Mesothelial cell of epicardium (in vitro differentiated cells): ENCODE results near the gene CEP250. TPM values are rescaled to one million over a fixed set of nuclear protein-coding genes. Genes with fewer than 3 reads are reported as not detected.

Experiments used
- DNase-seq, 2 experiments: peaks; one replicate each; pipeline ENCODE4 v3.0.0; 2021; ENCODE audit warnings: low spot score in 2 of 2; ENCODE audit not compliant: unreplicated experiment in 2 of 2
- H3K27ac Mint-ChIP-seq: 2 replicates; pipeline ENCODE4 v1.8.0; 2021; ENCODE audit warnings: mixed read lengths
- H3K27me3 Mint-ChIP-seq: 2 replicates; pipeline ENCODE4 v1.8.0; 2021; ENCODE audit warnings: low read depth, mixed read lengths
- H3K36me3 Mint-ChIP-seq: 2 replicates; pipeline ENCODE4 v1.8.0; 2021; ENCODE audit warnings: mixed read lengths
- H3K4me1 Mint-ChIP-seq: 2 replicates; pipeline ENCODE4 v1.8.0; 2021; ENCODE audit warnings: mixed read lengths
- H3K4me3 Mint-ChIP-seq: 2 replicates; pipeline ENCODE4 v1.8.0; 2021; ENCODE audit warnings: mild to moderate bottlenecking, moderate library complexity, mixed read lengths
- H3K9me3 Mint-ChIP-seq: 2 replicates; pipeline ENCODE4 v1.8.0; 2021; ENCODE audit warnings: mixed read lengths
- total RNA-seq: library from RNA; stranded (reverse); gene quantifications from 3 replicates; pipeline ENCODE4 v1.2.1, GENCODE V29; 2021
- TF ChIP-seq, protein P1 (sequence below): fragments of 200-600 bp; sonication (generic); IDR thresholded peaks from one replicate; pipeline ENCODE4 v1.5.0; 2021; ENCODE audit warnings: antibody characterized with exemption; ENCODE audit not compliant: unreplicated experiment

CEP250 gene
- total RNA-seq, 1 donor from 2014 or later: 65.5 TPM

DNA sequence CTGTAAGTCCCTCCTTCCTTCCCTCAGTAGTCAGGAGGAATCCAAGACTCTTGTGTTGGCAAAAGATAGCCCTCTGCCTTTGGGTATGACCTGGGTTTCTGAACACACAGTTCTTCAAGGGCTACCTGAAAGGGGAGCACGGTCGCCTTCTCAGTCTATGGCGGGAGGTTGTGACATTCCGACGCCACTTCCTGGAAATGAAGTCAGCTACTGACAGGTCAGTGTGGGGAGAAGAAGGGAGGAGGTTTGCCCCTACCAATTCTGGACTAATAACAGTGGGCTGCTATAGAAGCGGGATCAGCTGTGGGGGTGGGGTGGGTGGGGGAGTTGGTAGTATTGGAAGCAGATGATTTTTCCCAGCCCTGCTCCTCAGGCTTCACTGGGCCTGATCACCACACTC, 11.5 kb downstream of the CEP250 start:
- no peak for DNase-seq
- Mint-ChIP-seq H3K27ac (peak overlapping the region; percentile 76), H3K27me3 (no peaks in the 10 kb centered on the region), H3K4me3 (no peak overlapping the region), H3K9me3 (no peaks in the 10 kb centered on the region), H3K4me1 (peaks cover 12% of the 10 kb centered on the region), H3K36me3 (peaks cover 27% of the 10 kb centered on the region)
- TF ChIP-seq, protein P1, sequence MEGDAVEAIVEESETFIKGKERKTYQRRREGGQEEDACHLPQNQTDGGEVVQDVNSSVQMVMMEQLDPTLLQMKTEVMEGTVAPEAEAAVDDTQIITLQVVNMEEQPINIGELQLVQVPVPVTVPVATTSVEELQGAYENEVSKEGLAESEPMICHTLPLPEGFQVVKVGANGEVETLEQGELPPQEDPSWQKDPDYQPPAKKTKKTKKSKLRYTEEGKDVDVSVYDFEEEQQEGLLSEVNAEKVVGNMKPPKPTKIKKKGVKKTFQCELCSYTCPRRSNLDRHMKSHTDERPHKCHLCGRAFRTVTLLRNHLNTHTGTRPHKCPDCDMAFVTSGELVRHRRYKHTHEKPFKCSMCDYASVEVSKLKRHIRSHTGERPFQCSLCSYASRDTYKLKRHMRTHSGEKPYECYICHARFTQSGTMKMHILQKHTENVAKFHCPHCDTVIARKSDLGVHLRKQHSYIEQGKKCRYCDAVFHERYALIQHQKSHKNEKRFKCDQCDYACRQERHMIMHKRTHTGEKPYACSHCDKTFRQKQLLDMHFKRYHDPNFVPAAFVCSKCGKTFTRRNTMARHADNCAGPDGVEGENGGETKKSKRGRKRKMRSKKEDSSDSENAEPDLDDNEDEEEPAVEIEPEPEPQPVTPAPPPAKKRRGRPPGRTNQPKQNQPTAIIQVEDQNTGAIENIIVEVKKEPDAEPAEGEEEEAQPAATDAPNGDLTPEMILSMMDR: no peak

DNA sequence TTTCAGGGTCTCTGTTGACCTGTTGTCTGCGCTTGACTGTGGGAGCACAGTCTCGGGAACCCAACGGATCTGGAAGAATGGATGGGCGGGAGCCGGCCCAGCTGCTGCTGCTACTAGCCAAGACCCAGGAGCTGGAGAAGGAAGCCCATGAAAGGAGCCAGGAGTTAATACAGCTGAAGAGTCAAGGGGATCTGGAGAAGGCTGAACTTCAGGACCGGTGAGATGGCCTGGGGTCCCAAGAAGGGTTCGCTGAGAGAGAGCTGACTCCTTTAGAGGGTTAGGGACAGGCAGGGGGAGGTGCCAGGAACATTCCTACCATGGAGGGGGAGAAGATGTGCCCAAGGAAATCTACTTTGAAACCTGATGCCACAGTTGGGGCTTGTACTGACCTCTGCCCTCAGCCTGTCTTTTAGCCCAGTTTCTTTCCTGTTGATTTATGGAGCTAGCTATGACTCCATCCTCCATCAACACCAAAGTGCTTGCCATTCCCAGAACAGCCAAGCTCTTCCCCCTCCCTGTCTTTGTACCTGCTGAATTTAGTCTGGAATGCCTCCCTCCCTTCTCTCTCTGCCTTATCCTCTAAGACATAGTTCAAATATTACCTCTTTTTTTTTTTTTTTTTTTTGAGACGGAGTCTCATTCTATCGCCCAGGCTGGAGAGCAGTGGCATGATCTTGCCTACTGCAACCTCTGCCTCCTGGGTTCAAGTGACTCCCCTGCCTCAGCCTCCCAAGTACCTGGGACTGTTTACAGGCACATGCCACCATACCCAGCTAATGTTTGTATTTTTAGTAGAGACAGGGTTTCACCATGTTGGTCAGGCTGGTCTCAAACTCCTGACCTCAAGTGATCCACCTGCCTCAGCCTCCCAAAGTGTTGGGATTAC, 12.2 kb downstream of the CEP250 start:
- Mint-ChIP-seq H3K36me3 (peaks cover 21% of the 10 kb centered on the region), H3K27me3 (no peaks in the 10 kb centered on the region), H3K4me1 (peaks cover 12% of the 10 kb centered on the region), H3K9me3 (no peaks in the 10 kb centered on the region), H3K27ac (peak overlapping the region; percentile 55), H3K4me3 (no peak overlapping the region)
- TF ChIP-seq, protein P1: no peak
- DNase-seq: no peak

DNA sequence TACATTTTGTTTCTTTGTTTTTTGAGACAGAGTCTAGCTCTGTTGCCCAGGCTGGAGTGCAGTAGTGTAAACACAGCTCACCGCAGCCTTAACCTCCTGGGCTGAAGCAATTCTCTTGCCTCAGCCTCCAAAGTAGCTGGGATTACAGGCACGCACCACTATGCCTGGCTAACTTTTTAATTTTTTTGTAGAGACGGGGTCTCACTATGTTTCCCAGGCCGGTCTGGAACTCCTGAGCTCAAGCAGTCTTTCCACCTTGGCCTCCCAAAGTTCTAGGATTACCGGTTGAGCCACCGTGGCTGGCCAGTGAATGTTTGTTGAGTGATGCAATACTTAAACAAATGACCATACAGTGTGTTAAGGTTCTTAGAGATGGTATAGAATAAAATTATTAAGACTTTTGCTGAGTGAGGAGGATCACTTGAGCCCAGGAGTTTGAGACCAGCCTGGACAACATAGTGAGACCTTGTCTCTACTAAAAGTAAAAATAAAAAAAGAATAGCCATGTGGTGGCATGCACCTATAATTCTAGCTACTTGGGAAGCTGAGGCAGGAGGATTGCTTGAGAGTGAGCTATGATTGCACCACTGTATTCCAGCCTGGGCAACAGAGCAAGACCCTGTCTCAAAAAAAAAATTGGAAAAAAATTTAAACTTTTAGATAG, 13.4 kb downstream of the CEP250 start:
- no peak overlapping the region for H3K27ac Mint-ChIP-seq
- H3K9me3 Mint-ChIP-seq: no peaks in the 10 kb centered on the region
- H3K36me3 Mint-ChIP-seq: peaks cover 21% of the 10 kb centered on the region
- TF ChIP-seq, protein P1: no peak
- H3K4me1 Mint-ChIP-seq: peaks cover 12% of the 10 kb centered on the region
- DNase-seq: no peak
- H3K27me3 Mint-ChIP-seq: no peaks in the 10 kb centered on the region
- H3K4me3 Mint-ChIP-seq: no peak overlapping the region

DNA sequence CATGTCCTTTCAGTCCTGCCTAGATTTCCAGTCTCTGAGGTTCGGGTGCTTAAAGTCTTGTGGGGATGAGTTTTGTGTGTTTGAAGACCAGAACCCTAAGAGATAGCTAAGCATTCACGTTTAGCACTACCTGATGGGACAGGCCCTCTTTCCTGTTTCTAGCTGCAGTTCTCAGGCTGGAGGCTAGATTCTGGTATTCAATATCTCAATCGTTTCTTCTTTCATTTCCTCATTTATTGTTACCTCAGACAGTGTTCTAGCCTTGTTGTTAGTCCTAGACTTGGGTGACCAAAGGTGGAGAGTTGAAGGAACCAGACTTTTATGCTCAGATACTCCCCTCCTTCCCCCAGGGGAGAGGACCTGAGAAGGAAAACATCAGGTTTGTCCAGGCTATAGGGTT, 16.8 kb downstream of the CEP250 start:
- Mint-ChIP-seq H3K4me1 (peaks cover 9% of the 10 kb centered on the region), H3K9me3 (no peaks in the 10 kb centered on the region), H3K36me3 (peaks cover 14% of the 10 kb centered on the region), H3K27me3 (no peaks in the 10 kb centered on the region), H3K4me3 (no peak overlapping the region), H3K27ac (no peak overlapping the region)
- no peak for DNase-seq
- TF ChIP-seq, protein P1: no peak

DNA sequence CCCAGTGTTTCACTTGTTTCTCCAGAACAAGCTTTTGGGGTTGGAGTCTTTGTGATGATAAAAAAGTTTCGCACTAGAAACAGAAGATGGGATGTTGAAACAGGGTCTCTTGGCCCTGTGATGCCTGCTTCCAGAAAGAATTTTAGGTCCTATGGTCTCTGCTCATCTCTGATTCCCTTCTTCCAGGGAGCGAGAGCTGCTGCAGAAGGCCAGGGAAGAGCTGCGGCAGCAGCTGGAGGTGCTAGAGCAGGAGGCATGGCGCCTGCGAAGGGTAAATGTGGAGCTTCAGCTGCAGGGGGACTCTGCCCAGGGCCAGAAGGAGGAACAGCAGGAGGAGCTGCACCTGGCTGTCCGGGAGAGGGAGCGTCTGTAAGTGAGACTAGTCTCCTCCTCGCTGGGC, 18.3 kb downstream of the CEP250 start:
- Mint-ChIP-seq H3K36me3 (peaks cover 19% of the 10 kb centered on the region), H3K4me1 (no peaks in the 10 kb centered on the region), H3K9me3 (no peaks in the 10 kb centered on the region), H3K27ac (no peak overlapping the region), H3K27me3 (no peaks in the 10 kb centered on the region), H3K4me3 (no peak overlapping the region)
- TF ChIP-seq, protein P1: no peak
- DNase-seq: no peak
